Adrenal gland (tissue), 5 donors: ENCODE data around the gene GTF2E1.
"Not testable (repeated sequence)": the region's sequence is repeated elsewhere in the genome, so short reads cannot be mapped to it uniquely, and the experiment has no call there.

ENCODE experiments used
- CTCF ChIP-seq, 6 experiments: fragments of 450-650 bp in 4 of 6; fragments of 200-600 bp in 2 of 6; sonication (generic) in 1 of 6; IDR thresholded peaks; 1 replicate in 5 of 6; 2 replicates in 1 of 6; pipeline versions ENCODE4 v1.5.1 to v1.8.0; 2016 to 2021; ENCODE audit warnings: antibody characterized with exemption in 6 of 6, mild to moderate bottlenecking in 2 of 6, moderate library complexity in 1 of 6
- POLR2A ChIP-seq, 2 donors: fragments of 450-650 bp; IDR thresholded peaks; one replicate each; pipeline ENCODE4 v1.6.1; 2017; ENCODE audit warnings: antibody characterized with exemption in 2 of 2, mild to moderate bottlenecking in 2 of 2, moderate library complexity in 1 of 2
- donor health status: DM: no; HTN: no; CAD: no.

- not testable (repeated sequence) for TF ChIP-seq CTCF, POLR2A (IDR thresholded peaks at IDR 0.05)
Observed at GRCh38 chr3:120738006-120738405, 4.5 kb upstream of the GTF2E1 start.
